GM18502 (cell line): ENCODE results near the gene UNC13A.
"Not testable (repeated sequence)": the region's sequence is repeated elsewhere in the genome, so short reads cannot be mapped to it uniquely, and the experiment has no call there.

ENCODE experiments used
- ATAC-seq: cut with Tn5 transposase; IDR thresholded peaks from one replicate; pipeline ENCODE4 v1.9.1; 2021; ENCODE audit warnings: mild to moderate bottlenecking; ENCODE audit not compliant: unreplicated experiment, poor library complexity

Gene UNC13A

DNA sequence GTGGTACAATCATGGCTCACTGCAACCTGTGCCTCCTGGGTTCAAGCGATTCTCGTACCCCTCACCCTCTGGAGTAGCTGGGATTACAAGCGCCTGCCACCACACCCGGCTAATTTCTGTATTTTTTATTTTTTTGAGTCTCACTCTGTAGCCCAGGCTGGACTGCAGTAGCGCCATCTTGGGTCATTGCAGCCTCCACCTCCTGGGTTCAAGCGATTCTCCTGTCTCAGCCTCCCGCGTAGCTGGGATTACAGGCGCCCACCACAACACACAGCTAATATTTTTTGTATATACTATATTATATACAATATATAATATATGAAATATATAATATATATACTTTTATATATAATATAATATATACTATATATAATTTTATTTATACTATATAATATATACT is 80.2 kb downstream of the UNC13A start:
- no peak for ATAC-seq

GRCh38 chr19:17606590-17607185 is 81.5 kb downstream of the UNC13A start:
- ATAC-seq: no peak

DNA sequence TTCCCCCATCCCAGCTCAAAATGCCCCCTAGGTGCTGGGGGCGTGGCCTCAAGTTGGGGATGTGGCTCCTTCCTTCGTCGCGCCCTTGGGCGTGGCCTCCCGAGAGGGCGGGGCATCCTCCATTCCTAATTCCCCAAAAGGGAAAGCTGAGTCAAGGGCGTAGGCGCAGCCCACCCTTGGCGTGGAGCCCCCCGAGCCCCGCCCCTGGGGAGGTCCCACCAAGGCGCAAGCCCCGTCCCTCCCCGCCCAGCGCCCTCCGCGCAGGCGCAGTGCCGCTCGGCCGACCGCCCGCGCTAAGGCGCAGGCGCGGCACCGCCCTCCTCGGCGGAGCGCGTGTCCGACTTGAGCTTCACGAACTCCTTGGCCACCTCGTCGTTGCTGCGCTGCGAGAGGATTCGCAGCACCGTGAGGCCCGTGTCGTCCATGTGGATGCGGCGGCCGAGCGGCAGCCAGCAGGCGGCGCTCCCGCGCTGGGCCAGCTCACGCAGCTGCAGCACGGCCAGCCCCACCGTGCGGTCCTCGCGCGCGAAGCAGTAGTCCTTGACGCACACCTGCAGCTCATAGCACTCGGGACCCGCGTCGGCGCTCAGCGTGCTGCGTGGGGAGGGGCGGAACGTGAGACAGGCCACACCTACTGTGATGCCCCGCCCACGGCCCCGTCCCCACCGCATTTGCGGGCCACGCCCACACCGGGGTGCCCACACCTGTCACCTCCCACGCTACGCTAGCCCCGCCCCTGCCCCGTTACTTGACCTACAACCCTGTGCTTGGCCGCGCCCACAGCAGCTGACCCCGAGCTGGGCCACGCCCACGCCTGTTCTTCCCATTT is 82.2 kb downstream of the UNC13A start:
- peak; percentile 73 for ATAC-seq

DNA sequence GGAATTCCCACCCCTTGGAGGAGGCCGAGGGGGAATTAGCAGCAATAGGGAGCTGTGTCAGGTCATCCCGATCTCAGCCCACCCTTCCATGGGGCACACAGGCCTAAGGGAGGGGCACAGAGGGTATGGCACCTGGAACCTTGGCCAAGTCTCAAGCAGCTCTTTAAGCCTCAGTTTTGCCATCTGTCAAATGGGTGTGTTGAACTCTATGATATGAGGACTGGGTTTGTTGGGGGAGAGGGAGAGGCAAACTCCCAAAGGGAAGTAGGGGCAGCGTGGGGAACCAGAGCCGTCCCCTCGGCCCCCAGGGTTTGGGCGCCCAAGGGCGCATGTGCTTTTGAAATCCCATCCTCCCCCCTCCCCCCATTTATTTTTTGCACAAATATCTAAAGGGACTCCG is 83.0 kb downstream of the UNC13A start:
- ATAC-seq: no peak

- ATAC-seq: no peak
Measured at GRCh38 chr19:17604372-17605025, 83.7 kb downstream of the UNC13A start.

DNA sequence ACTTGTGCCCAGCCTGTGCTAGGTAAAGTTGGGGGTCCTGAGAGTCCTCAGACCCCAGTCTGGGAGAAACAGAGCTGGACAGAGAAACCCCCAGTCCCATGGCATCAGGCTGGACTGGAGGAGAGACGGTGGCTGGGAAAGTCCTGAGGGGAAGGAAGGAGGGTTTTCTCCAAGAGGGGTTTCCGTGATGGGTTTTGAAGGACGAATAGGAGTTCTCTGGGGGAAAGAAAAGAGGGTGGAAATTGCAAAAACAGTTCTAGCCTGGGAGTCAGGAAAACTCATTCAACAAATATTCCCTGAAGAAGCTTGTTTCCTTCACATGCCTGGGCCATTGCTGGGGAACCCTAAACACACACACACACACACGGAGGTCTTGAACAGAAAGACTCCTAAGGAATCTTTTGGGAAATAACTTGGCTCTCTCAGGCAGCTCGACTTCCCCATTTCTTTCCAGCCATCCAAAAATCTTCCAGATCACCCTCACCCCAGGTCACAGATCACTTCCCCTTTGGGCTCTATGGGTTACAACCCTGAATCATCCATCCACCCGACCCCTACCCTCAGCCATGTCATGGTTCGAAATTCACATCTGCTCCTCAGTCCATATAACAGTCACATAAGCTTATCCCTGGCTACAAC is 85.2 kb downstream of the UNC13A start:
- ATAC-seq: no peak

- ATAC-seq: no peak
Measured at GRCh38 chr19:17602217-17602616, 85.9 kb downstream of the UNC13A start.

DNA sequence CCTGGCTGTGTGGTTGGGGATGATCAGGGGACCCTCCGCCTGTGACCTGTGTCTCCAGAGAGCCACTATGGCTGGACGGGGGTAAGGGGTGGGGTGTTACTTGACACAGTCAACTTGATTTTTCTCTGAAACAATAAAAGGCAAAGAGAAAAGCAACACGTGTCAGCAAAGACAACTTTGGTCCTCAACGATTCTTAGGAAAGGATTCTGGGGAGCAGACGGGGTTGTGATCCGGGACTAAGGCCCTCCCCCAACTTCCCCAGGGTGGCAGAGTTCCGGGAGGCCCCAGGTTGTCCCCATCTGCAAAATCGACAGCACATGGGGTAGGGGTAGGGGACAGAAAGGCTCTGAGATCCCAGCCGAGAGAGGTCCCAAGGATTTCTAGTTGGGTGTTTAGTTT is 86.5 kb downstream of the UNC13A start:
- ATAC-seq: no peak

DNA sequence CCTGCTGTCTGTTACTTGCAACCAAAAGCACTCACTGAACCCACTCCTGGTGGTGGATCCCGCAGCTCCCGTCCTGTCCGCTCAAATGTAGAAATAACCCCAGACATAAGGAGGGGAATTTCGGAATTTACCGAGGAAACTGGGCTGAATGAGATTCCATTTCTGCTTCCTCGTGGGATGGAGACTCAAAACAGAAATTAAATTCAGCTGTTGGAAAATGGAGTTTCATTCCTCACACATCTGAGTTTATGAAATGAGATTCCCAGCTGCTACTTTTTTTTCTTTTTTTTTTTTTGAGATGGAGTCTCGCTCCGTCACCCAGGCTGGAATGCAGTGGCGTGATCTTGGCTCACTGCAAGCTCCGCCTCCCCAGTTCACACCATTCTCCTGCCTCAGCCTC is 88.4 kb downstream of the UNC13A start:
- no peak for ATAC-seq

DNA sequence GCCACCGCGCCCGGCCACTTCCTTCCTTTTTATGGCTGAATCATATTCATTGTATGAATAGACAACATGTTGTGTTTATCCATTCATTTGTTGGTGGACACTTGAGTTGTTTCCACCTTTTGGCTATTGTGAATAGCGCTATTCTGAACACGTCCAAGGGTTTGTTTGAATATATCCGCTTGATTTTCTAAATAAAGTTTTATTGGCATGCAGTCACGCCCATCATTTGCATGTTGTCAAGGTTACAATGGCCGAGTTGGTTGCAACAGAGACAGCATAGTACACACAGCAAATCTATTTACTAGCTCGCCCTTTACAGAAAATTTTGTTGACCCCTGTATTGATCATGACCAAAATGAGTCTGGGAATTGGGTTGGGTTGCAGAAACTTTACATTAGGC is 89.2 kb downstream of the UNC13A start:
- no peak for ATAC-seq

- not testable (repeated sequence) for ATAC-seq
Measured at GRCh38 chr19:17598063-17598462, 90.1 kb downstream of the UNC13A start.

- ATAC-seq: not testable (repeated sequence)
Measured at GRCh38 chr19:17594296-17594695, 93.9 kb downstream of the UNC13A start.

- ATAC-seq: no peak
Measured at GRCh38 chr19:17590866-17591265, 97.3 kb downstream of the UNC13A start.

GRCh38 chr19:17585395-17585794 is 102.8 kb downstream of the UNC13A start:
- not testable (repeated sequence) for ATAC-seq

DNA sequence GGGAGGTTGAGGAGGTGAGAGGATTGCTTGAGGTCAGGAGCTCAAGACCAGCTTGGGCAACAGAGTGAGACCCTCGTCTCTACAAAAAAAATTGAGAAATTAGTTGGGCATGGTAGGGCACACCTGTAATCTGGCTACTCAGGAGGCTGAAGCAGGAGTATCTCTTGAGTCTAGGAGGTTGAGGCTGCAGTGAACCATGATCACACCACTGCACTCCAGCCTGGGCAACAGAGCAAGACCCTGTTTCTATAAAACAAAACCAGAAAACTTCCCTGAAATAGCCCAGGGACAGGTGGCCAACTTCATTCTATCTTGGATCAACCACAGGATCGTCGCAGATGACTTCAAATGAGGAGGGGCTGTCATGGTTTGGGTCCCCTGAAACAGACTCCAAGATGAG is 104.0 kb downstream of the UNC13A start:
- no peak for ATAC-seq

GRCh38 chr19:17582613-17583012 is 105.5 kb downstream of the UNC13A start:
- ATAC-seq: no peak

DNA sequence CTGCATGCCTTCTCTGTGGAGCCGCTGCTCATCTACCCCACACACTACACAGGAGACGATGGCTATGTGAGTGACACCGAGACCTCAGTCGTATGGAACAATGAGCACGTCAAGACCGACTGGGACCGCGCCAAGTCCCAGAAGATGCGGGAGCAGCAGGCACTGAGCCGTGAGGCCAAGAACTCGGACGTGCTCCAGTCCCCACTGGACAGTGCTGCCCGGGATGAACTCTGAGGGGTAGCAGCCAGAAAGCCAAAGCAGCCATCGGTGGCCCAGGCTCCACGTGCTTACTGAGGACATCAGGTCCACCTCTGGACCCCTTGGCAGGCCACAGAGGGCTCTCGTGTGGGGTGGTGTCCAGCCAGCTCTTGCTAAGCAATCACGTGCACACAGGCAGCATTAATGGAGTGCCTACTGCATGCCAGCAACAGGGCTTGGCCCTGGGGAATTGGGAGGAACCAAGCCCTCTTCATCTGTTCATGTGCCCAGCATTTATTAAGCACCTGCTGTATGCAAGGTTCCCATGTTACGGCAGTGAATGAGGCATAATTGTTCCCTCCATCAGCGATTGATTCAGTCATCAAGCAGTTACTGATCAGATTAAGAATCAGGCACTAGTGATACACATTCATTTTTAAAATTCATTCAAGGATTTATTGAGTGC is 106.8 kb downstream of the UNC13A start:
- ATAC-seq: no peak

DNA sequence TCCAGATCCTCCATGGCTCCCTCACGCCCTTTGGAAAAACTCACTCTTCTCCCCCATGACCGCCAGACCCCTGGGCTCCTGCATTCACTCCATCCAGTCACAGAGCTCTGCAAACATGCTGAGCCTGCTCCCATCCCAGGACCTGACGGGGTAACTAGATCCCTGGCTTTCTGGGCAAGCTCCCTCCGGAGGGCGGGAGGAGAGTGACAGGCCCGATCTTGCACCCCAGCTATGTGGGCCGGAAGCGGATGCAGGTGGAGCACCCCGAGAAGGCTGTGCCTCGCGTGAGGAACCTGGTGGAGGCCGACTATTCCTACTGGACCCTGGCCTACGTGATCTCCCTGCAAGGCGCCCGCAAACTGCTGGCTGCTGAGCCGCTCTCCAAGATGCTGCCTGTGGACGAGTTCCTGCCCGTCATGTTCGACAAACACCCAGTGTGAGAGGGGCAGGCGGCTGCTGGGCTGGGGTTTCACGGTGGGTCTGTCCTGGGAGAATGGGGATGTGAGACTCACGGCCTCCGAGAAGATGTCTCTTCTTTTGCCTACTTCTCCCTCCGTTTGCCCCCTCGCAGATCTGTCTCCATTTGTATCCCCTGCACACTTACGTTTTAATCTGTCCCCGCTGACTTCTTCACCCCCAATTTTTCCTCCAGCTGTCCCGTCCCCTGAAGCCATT is 107.5 kb downstream of the UNC13A start:
- no peak for ATAC-seq

DNA sequence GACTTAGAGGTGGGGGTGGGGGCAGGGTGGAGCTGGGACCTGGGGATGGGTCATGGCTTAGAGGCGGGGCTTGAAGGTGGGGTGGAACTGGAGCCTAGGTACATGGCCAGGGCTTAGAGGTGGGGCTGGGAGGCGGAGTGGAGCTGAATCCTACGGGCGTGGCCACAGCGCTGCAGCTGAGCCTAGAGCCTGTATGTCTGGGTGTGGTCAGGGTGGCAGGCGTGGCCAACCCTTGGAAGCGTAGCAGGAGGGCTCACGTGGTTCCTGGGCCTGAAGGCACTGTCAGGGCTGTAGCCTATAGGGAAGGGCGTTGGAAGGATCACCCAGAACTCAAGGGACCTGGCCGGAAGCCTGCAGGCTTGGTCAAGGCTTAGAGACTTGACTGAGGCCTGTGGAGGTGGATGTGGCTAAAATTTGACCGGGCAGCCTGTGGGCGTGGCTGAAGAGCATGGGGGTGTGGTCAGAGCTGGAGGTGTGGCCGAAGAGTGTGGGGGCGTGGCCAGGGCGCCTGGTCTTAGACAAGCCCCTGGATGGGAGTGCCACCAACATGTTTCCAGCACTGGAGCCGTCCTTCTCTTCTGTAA is 108.4 kb downstream of the UNC13A start:
- ATAC-seq: no peak
